SHP77 treated with DMSO at 0.1 percent for 48 hours (cell line): ENCODE measurements around the gene DLX1.
"Not testable (repeated sequence)": the region's sequence is repeated elsewhere in the genome, so short reads cannot be mapped to it uniquely, and the experiment has no call there.

Experiments
- DNase-seq: peaks from one replicate; lab custom pipeline; 2025; lab: John Stamatoyannopoulos, UW

The DLX1 gene

DNA sequence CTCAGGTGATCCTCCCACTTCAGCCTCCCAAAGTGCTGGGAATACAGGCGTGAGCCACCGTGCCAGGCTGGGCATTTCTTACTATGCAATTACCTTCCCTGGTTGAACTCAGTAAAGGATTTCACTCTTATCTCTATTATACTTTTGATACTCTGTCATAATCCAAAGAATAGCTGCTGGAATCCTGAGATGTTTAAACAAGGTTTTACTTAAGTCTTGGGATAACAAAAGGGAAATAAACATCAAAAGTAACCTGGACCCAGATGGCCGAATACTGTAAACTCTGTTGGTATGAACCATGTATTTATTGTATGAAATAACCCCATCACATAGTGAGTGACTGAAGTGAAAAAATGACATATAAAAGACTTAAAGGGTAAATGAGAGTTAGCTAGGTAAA lies 29.3 kb downstream of the DLX1 start:
- no peak for DNase-seq

DNA sequence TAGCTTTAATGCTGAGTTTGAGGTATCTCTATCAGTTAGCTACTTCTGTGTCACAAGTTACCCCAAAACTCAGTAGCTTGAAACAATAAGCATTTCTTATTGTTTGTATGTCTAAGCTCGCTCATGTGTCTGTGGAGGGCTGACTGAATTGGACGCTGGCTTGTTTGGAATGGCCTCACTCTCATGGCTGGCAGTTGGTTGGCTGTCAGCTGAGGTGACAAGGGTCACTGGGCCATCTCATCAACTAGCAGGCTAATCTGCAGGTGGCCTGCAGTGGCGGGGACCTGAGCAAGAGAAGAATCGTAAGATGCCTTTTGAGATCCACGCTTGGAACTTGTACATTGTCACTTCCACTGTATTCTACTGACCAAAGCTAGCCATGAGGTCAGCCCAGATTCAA lies 30.8 kb downstream of the DLX1 start:
- DNase-seq = no peak

DNA sequence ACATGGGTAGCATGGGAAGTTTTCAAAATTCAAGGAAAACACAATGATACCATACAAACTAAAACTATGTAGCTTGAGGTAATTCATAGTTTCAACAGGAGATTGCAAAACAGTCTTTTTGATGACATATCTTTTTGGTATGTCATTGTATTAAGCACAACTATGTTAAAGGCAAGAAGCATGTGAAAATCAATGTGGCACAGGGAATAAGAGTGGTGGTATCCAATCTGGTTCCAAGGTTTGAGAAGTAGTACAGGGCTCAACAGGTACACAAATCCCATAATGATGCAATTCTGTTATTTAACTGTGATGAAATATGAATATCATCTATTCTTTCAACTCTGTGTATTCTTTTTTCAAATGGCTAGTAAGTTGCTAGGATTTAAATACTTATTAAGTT lies 33.8 kb downstream of the DLX1 start:
- no peak for DNase-seq

DNA sequence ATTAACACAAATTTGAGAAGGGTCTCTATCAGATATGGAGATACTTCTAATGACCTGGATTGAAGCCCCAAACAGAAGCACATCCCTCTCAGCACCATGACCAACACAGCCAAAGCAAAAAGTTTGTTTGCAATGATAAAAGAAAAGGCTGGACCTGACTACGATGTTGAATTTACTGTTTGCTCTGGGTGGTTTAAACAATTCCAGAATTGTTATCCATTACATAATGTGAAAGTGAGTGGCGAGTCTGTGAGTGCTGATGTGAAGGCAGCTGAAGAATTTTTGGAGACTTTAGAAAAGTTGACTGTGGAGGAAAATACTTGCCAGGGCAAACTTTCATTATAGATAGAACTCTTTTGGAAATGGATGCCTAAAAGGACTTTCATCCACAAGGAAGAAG lies 34.8 kb downstream of the DLX1 start:
- no peak for DNase-seq

DNA sequence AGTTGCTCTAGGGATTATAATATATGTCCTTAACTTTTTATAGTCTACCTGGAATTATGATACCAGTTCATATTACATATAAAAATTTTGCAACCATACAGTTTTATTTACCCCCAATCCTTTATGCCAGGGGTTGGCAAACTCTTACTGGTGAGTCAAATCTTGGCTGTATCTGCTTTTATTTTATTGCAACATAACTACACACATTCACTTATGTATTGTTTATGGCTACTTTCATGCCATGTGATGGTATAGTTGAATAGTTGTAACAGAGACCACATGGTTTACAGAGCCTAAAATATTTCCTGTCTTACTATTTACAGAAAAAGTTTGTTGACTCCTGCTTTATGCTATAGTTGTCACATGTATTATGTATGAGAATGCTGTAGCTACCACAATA lies 43.2 kb downstream of the DLX1 start:
- DNase-seq = no peak

DNA sequence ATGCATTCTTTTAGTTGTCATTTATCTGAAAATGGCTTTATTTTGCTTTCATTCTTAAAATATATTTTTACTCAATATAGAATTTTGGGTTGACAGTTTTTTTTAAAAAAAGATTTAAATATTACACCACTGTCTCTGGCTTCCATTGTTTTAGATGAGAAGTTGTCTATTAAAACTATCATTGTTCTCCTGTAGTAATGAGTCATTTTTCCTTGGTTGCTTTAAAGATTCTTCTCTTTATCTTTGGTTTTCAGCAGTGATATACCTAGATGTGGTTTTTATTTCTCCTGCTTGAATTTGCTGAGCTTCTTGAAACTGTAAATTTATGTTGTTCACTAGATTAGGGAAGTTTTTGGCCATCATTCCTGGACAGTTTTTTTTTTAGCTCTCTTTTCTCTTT lies 44.1 kb downstream of the DLX1 start:
- DNase-seq = no peak

DNA sequence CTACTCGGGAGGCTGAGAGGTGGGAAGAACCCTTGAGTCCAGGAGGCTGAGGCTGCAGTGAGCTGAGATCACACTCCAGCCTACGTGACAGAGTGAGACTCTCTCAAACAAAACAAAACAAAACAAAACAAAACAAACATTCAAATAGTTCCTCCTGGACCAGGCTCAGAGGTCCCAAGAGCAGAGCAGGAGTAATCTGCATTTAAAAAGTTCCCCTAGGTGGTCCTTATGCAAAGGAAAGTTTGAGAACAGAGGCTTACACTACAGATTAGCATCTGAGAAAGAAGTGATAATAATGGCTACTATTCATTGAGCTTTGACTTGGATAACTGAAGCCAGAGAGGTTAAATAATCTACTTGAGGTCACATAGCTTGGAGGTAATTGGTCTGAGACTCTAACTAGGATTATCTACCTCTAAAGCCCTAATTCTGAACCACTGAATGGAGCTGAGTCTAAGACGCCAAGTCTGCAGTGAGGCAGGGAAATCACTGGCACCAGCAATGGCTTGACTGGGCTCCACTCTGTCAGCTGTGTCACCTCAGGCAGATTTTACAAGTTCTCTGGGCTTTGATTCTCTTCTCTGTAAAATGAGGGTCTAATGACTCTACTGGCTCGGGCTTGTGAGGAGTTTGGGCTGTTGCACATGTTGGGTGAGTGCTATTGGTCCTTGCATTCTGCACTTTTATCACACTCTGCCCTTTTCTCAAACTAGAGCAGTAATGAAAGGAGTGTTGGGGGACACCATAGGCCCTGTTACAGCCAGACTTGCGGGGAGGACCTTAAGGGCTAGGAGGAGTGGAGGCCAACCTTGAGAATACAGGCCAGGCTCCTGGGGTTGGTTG lies 46.6 kb downstream of the DLX1 start:
- DNase-seq = no peak

DNA sequence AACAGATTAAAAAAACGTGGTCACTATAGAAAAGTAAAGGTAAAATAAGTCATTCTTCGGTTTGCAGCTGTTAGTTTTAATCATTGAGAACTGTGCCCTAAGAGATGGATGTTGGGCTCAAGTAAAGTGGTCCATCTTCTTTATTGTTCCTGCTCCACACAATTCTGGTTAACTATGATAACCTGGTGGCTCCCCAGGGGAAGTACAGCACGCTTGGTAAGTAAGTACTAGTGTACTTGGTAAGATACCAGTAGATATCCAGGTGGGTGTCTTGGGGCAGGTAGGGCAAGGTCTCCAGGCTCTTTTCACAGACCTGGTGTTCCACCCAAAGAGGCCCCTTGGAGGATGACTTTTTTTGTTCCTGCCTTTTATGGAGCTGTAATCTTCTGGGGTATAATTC lies 49.0 kb downstream of the DLX1 start:
- DNase-seq = no peak

DNA sequence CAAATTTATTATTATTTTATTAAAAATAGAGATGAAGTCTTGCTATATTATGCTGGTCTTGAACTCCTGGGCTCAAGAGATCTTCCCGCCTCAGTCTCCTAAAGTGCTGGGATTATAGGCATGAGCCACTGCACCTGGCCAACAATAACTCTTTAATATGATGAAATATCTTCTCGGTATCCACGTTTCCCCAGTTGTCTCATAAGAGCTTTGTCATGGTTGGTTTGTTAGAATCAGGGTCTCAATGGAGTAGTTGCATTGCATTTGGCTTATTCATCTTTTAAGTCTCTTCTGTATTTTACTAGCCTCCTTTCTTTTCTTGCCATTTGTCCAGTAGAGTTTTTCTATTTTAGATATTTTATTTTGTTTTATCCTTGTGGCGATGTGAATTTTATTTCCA lies 50.1 kb downstream of the DLX1 start:
- no peak for DNase-seq

DNA sequence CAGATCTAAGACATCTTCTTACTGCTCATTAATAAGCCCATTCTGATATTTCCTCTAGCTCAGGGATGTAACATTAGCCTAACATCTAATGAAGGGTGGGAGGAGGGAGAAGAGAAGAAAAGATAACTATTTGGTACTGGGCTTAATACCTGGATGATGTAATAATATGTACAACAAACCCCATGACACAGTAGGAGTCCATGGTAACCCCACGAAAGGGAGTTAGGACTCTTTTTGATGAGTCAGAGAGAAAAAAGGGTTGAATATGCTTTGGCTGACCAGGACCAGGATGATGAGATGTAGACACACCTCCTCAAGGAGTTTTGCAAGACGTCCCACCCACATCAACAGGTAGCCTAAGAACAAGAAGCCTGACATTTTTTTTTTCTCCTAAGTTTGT lies 51.8 kb downstream of the DLX1 start:
- DNase-seq = no peak

DNA sequence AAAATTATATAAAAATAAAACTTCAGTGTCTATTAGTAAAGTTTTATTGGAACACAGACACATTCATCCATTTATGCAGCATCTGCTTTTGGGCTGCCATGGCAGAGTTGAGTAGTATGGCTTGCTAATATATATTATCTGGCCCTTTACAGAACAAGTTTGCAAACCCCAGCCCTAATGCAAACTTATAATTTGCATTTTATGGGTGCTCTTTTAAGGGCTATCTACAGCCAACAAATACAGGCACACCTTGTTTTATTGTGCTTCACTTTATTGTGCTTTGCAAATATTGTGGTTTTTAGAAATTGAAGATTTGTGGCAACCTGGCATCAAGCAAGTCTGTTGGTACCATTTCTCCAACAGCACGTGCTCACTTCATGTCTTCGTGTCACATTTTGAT lies 52.6 kb downstream of the DLX1 start:
- DNase-seq = no peak

DNA sequence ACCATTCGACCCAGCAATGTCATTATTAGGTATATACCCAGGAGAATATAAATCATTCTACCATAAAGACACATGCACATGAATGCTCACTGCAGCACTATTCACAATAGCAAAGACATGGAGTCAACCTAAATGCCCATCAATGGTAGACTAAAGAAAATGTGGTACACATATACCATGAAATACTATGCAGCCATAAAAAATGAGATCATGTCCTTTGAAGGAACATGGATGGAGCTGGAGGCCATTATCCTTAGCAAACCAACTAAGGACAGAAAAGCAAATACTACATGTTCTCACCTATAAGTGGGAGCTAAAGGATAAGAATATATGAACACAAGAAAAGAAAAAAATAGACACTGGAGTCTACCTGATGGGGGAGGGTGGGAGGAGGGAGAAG lies 53.4 kb downstream of the DLX1 start:
- not testable (repeated sequence) for DNase-seq
